Measurements from ENCODE around the gene SYVN1. TPM values are rescaled to one million over a fixed set of nuclear protein-coding genes. Genes with fewer than 3 reads are reported as not detected.

The SYVN1 gene
- total RNA-seq, 6 experiments from 2014 or later, result 39.9 to 46.9 (median 42.9) TPM

- no peak for TF ChIP-seq CTCF (IDR thresholded peaks at IDR 0.05)
- Mint-ChIP-seq H3K9me3 (no peaks in the 10 kb centered on the region), H3K4me3 (no peak overlapping the region), H3K36me3 (ENCODE audit: low read depth) (no peaks in the 10 kb centered on the region), H3K27ac (no peak overlapping the region), H3K4me1 (ENCODE audit: low read depth) (peaks cover 11% of the 10 kb centered on the region), H3K27me3 (ENCODE audit: insufficient read depth) (no peaks in the 10 kb centered on the region; the same call in none of the 2 replicates)
- DNase-seq, result no peak
These were observed 27.2 kb downstream of the SYVN1 start for GRCh38 chr11:65107078-65107477.

GRCh38 chr11:65104628-65105027, 29.7 kb downstream of the SYVN1 start:
- Mint-ChIP-seq H3K4me3 (no peak overlapping the region), H3K27ac (no peak overlapping the region), H3K27me3 (ENCODE audit: insufficient read depth) (no peaks in the 10 kb centered on the region; the same call in 1 of the 2 replicates), H3K36me3 (ENCODE audit: low read depth) (no peaks in the 10 kb centered on the region), H3K4me1 (ENCODE audit: low read depth) (no peaks in the 10 kb centered on the region), H3K9me3 (no peaks in the 10 kb centered on the region)
- no peak for DNase-seq
- TF ChIP-seq CTCF (IDR thresholded peaks at IDR 0.05), result no peak

- no peak overlapping the region for H3K4me3 Mint-ChIP-seq
- no peaks in the 10 kb centered on the region for H3K9me3 Mint-ChIP-seq
- H3K27ac Mint-ChIP-seq, result no peak overlapping the region
- H3K27me3 Mint-ChIP-seq (ENCODE audit: insufficient read depth), result no peaks in the 10 kb centered on the region; the same call in 1 of the 2 replicates
- no peaks in the 10 kb centered on the region for H3K4me1 Mint-ChIP-seq (ENCODE audit: low read depth)
- H3K36me3 Mint-ChIP-seq (ENCODE audit: low read depth), result no peaks in the 10 kb centered on the region
- no peak for TF ChIP-seq CTCF (IDR thresholded peaks at IDR 0.05)
- DNase-seq, result no peak
These were observed 30.8 kb downstream of the SYVN1 start for GRCh38 chr11:65103476-65103875.

- no peak overlapping the region for H3K27ac Mint-ChIP-seq
- no peaks in the 10 kb centered on the region for H3K36me3 Mint-ChIP-seq (ENCODE audit: low read depth)
- no peaks in the 10 kb centered on the region for H3K9me3 Mint-ChIP-seq
- DNase-seq, result no peak
- H3K4me3 Mint-ChIP-seq, result no peak overlapping the region
- H3K4me1 Mint-ChIP-seq (ENCODE audit: low read depth), result no peaks in the 10 kb centered on the region
- H3K27me3 Mint-ChIP-seq (ENCODE audit: insufficient read depth), result no peaks in the 10 kb centered on the region; the same call in 1 of the 2 replicates
- no peak for TF ChIP-seq CTCF (IDR thresholded peaks at IDR 0.05)
These were observed 31.9 kb downstream of the SYVN1 start for GRCh38 chr11:65102142-65103095.

- Mint-ChIP-seq H3K4me3 (no peak overlapping the region), H3K36me3 (ENCODE audit: low read depth) (no peaks in the 10 kb centered on the region)
These were observed 33.5 kb downstream of the SYVN1 start for GRCh38 chr11:65100674-65101350.

More at GRCh38 chr11:65100674-65101350, 33.5 kb downstream of the SYVN1 start:
- no peak for DNase-seq
- Mint-ChIP-seq H3K27ac (no peak overlapping the region), H3K27me3 (ENCODE audit: insufficient read depth) (no peaks in the 10 kb centered on the region; the same call in 1 of the 2 replicates), H3K4me1 (ENCODE audit: low read depth) (peaks cover 2% of the 10 kb centered on the region), H3K9me3 (no peaks in the 10 kb centered on the region)
- TF ChIP-seq CTCF (IDR thresholded peaks at IDR 0.05), result peak; percentile 58
